ENCODE data around the gene ZXDC.

The ZXDC gene

DNA sequence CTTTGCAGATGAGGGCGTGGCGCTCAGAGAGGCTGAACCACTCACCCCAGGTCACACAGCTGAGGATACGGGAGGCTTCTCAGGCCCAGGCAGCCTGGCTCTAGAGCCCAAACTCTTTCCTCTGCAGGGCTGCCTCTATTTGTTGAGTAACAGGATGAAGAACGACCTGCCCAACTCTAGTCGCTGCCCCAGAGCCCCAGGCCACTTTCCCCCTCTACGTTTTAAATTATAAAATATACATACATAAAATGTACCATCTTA is 19.2 kb upstream of the ZXDC start:
- TF ChIP-seq, protein P1, sequence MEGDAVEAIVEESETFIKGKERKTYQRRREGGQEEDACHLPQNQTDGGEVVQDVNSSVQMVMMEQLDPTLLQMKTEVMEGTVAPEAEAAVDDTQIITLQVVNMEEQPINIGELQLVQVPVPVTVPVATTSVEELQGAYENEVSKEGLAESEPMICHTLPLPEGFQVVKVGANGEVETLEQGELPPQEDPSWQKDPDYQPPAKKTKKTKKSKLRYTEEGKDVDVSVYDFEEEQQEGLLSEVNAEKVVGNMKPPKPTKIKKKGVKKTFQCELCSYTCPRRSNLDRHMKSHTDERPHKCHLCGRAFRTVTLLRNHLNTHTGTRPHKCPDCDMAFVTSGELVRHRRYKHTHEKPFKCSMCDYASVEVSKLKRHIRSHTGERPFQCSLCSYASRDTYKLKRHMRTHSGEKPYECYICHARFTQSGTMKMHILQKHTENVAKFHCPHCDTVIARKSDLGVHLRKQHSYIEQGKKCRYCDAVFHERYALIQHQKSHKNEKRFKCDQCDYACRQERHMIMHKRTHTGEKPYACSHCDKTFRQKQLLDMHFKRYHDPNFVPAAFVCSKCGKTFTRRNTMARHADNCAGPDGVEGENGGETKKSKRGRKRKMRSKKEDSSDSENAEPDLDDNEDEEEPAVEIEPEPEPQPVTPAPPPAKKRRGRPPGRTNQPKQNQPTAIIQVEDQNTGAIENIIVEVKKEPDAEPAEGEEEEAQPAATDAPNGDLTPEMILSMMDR (IDR thresholded peaks at IDR 0.05), result no peak
- TF ChIP-seq ZFX (IDR thresholded peaks at IDR 0.05; ENCODE audit: borderline replicate concordance), result no peak
- no peak overlapping the region for H3K27ac ChIP-seq

DNA sequence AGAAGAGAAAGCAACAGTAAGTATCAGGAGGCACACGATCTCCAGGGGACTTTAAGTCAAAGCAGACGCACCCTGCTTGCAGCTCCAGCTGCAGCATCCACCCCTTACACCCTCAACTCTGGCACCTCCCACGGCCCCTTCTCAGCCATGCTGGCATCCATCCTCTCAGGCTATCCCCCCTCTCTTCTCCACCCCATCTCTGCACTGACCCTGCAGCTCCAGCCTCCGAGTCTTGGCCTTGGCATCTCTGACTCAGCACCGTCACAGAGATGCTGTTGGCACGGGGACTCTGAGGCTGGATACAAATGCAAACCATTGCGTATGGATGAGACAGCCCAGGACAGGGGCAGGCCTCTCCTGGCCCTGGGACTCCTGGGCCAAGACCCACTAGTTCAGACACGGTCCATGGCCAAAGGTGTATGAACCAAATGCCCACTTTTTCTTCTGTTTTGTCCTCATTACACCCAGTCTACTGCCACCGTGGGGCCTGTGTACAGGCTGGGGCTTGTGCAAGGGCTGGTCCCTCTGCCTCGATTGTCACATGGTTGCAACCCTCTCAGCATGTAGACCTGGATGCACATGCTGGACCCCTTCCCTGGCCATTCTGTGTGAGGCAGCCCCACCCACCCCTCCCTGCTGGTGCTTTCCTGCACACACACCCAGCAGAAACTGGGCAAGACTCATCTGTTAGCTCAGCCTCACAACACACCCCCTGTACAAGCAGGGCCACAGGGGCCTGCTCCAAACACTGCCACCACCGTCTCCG is 18.7 kb upstream of the ZXDC start:
- TF ChIP-seq, protein P1 (IDR thresholded peaks at IDR 0.05), result no peak
- TF ChIP-seq ZFX (IDR thresholded peaks at IDR 0.05; ENCODE audit: borderline replicate concordance), result no peak

DNA sequence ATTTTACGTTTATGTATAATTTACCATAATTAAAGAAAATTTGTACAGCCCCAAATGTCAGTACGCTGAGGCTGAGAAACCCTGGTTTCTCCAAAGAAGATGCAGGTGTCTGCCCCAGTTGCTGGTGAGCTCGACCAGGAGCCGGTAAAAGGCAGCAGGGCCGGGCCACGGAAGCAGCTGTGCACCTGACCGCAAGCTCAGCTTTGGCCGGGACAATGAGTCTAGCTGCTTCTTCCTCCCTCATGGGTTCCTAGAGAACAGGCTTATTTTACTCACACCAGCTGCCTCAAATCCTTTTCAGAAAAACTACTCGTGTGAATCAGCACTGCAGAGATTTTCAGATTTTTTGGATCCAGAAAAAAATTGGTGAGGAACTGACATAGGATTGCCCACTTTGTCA is 18.0 kb upstream of the ZXDC start:
- no peak overlapping the region for H3K27ac ChIP-seq
- TF ChIP-seq, protein P1 (IDR thresholded peaks at IDR 0.05), result no peak
- no peak for TF ChIP-seq ZFX (IDR thresholded peaks at IDR 0.05; ENCODE audit: borderline replicate concordance)

More for the DNA sequence above, 18.7 kb upstream of the ZXDC start:
- no peak overlapping the region for H3K27ac ChIP-seq

DNA sequence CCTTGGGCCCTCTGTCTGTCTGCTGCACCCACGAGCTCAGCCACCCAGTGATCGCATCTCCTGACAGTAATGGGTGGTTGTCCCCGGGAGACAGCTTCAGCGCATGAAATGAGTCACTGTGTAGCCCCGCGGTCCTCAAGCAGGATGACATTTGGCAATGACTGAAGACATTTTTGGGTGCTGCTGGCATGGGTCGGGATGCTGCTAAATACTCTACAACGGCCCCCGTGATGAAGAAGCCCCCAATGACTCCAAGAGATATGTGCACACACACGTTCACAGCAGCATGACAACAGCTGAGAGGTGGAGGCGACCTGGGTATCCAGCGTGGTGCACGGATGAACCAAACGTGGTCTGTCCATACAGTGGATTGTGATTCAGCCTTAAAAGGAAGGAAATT is 17.4 kb upstream of the ZXDC start:
- TF ChIP-seq ZFX (IDR thresholded peaks at IDR 0.05; ENCODE audit: borderline replicate concordance), result no peak
- TF ChIP-seq, protein P1 (IDR thresholded peaks at IDR 0.05), result no peak

DNA sequence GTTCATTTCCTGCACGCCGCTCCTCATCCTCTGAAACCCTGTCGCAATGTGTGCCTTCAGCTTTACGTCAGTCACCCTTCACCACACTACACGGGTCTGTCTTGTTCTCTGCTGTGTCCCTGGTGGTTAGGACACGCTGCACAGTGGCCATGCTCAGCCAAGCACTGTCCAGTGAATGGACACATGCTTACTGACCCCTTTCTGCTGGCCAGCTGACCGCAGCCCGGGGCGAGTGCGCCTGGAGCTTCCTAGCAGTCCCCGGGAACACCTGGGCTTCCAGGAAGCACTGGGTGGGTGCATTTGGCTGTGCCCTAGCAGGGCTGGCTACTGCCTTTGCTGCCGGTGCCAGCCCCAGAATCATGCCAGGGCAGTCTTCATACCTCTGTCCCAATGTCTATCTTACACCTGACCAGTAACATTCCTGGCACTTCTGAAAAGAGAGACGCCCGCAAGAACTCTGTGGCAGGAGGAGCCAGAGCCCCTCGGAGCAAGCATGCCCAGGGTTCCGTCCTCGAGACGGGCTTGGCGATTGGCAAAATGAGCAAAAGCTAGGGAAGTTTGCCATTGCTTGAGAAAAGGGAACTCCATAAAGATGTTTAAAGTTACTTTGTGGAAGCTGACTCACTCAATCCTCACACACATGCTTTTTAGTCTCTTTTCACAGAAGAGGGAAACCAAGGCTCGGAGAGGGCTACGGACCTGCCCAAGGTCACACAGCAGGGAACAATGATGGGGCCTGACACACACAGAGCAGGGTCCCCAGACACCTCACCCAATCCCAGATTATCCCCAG is 15.7 kb upstream of the ZXDC start:
- TF ChIP-seq, protein P1 (IDR thresholded peaks at IDR 0.05), result no peak
- TF ChIP-seq ZFX (IDR thresholded peaks at IDR 0.05; ENCODE audit: borderline replicate concordance), result no peak
- no peak overlapping the region for H3K27ac ChIP-seq

More for the DNA sequence above, 17.4 kb upstream of the ZXDC start:
- H3K27ac ChIP-seq, result no peak overlapping the region

DNA sequence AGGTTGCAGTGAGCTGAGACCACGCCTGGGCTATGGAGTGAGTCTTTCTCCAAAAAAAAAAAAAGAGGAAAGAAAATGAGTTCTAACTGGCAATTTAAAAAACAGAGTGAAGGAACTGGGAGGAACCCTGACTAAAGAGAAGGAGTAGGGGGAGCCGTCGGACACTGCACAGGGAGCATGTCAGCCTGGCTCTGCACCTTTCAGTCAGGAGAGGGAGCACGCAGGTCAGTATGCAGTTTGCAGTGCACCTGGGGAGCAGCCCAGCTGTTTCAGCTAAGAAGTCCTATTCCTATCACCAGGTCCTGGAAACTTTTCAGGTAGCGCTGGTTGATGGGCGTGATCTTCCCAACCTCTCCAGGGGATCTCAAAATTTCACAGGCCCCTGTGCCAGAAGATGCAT is 14.9 kb upstream of the ZXDC start:
- no peak overlapping the region for H3K27ac ChIP-seq
- no peak for TF ChIP-seq ZFX (IDR thresholded peaks at IDR 0.05; ENCODE audit: borderline replicate concordance)
- TF ChIP-seq, protein P1 (IDR thresholded peaks at IDR 0.05), result no peak

All from 22Rv1 (cell line).